MM.1S (cell line): ENCODE results near the gene GULP1.

Experiments
- DNase-seq: peaks from one replicate; pipeline ENCODE4 v3.0.0-alpha.2; 2015
- H2AFZ ChIP-seq: fragments of 300-600 bp; sonication (generic); 2 replicates; pipeline ENCODE4 v1.6.0; 2016; ENCODE audit warnings: antibody characterized with exemption, low read length
- H3F3A ChIP-seq: fragments of 300-600 bp; sonication (generic); 2 replicates; pipeline ENCODE4 v1.6.1; 2016; ENCODE audit warnings: mild to moderate bottlenecking, antibody characterized with exemption, low read length, moderate library complexity, mixed read lengths; ENCODE audit not compliant: insufficient read depth
- H3K27ac ChIP-seq: fragments of 300-600 bp; sonication (generic); 2 replicates; pipeline ENCODE4 v1.5.1; 2016; ENCODE audit warnings: mild to moderate bottlenecking, low read length
- H3K27me3 ChIP-seq: fragments of 300-600 bp; sonication (generic); replicated peaks from 2 replicates; pipeline ENCODE4 v1.6.0; 2016; ENCODE audit warnings: low read length; ENCODE audit not compliant: insufficient read depth
- H3K36me3 ChIP-seq: fragments of 300-600 bp; sonication (generic); replicated peaks from 2 replicates; pipeline ENCODE4 v1.6.1; 2016; ENCODE audit warnings: mild to moderate bottlenecking, low read length, mixed read lengths; ENCODE audit not compliant: insufficient read depth
- H3K4me1 ChIP-seq: fragments of 300-600 bp; sonication (generic); 2 replicates; pipeline ENCODE4 v1.6.1; 2016; ENCODE audit warnings: low read length, mixed read lengths
- H3K4me2 ChIP-seq: fragments of 300-600 bp; sonication (generic); 2 replicates; pipeline ENCODE4 v1.6.0; 2016; ENCODE audit warnings: low read depth, low read length
- H3K4me3 ChIP-seq: fragments of 300-600 bp; sonication (generic); 2 replicates; pipeline ENCODE4 v1.5.1; 2016; ENCODE audit warnings: low read length, mixed read lengths
- H3K79me2 ChIP-seq: fragments of 300-600 bp; sonication (generic); 2 replicates; pipeline ENCODE4 v1.6.1; 2016; ENCODE audit warnings: mixed run types, low read length, mixed read lengths
- H3K9ac ChIP-seq: fragments of 300-600 bp; sonication (generic); 2 replicates; pipeline ENCODE4 v1.6.1; 2016; ENCODE audit warnings: low read length, mixed read lengths
- H3K9me2 ChIP-seq: fragments of 300-600 bp; sonication (generic); replicated peaks from 2 replicates; pipeline ENCODE4 v1.6.1; 2016; ENCODE audit warnings: mild to moderate bottlenecking, low read length, mixed read lengths; ENCODE audit not compliant: insufficient read depth
- H3K9me3 ChIP-seq: fragments of 300-600 bp; sonication (generic); replicated peaks from 2 replicates; pipeline ENCODE4 v1.6.1; 2016; ENCODE audit warnings: mild to moderate bottlenecking, low read length, mixed read lengths; ENCODE audit not compliant: insufficient read depth
- H4K20me1 ChIP-seq: fragments of 300-600 bp; sonication (generic); 2 replicates; pipeline ENCODE4 v1.6.1; 2016; ENCODE audit warnings: mild to moderate bottlenecking, low read length, moderate library complexity, mixed read lengths; ENCODE audit not compliant: insufficient read depth
- CTCF ChIP-seq: fragments of 300-600 bp; sonication (generic); IDR thresholded peaks from 2 replicates; pipeline ENCODE4 v1.5.1; 2016; ENCODE audit warnings: antibody characterized with exemption, low read length, mixed read lengths
- EZH2 ChIP-seq: fragments of 300-600 bp; sonication (generic); optimal IDR thresholded peaks from 2 replicates; pipeline ENCODE3; 2017; ENCODE audit warnings: low read depth, mild to moderate bottlenecking, antibody characterized with exemption, low read length, mixed read lengths
- EZH2phosphoT487 ChIP-seq: fragments of 300-600 bp; sonication (generic); IDR thresholded peaks from 2 replicates; pipeline ENCODE4 v1.6.1; 2018; ENCODE audit warnings: antibody characterized with exemption, low read length

The GULP1 gene

GRCh38 chr2:188293601-188294351 is 2.1 kb downstream of the GULP1 start:
- Histone ChIP-seq H3K4me1 (no peaks in the 10 kb centered on the region), H3K4me3 (no peak overlapping the region), H3K9me2 (no peaks in the 10 kb centered on the region), H3K36me3 (no peaks in the 10 kb centered on the region), H3K9me3 (no peaks in the 10 kb centered on the region), H3F3A (no peaks in the 10 kb centered on the region), H3K4me2 (no peak overlapping the region), H3K9ac (no peak overlapping the region), H3K27ac (no peak overlapping the region), H3K79me2 (no peaks in the 10 kb centered on the region), H3K27me3 (no peaks in the 10 kb centered on the region), H2AFZ (no peak overlapping the region), H4K20me1 (no peaks in the 10 kb centered on the region)
- DNase-seq: no peak
- TF ChIP-seq EZH2: no peak
- no peak for TF ChIP-seq CTCF

- Histone ChIP-seq H3K4me2 (no peak overlapping the region), H3K4me1 (no peaks in the 10 kb centered on the region), H3K27ac (no peak overlapping the region), H3F3A (no peaks in the 10 kb centered on the region), H3K9me3 (no peaks in the 10 kb centered on the region), H3K9me2 (no peaks in the 10 kb centered on the region), H3K4me3 (no peak overlapping the region), H3K9ac (no peak overlapping the region), H4K20me1 (no peaks in the 10 kb centered on the region), H3K36me3 (no peaks in the 10 kb centered on the region), H3K79me2 (no peaks in the 10 kb centered on the region), H2AFZ (no peak overlapping the region), H3K27me3 (no peaks in the 10 kb centered on the region)
- DNase-seq: no peak
- TF ChIP-seq EZH2: no peak
- no peak for TF ChIP-seq CTCF
- TF ChIP-seq EZH2phosphoT487: no peak
These were observed 2.8 kb downstream of the GULP1 start for GRCh38 chr2:188294352-188294926.

- H3K36me3 ChIP-seq: no peaks in the 10 kb centered on the region
- H3K9me2 ChIP-seq: no peaks in the 10 kb centered on the region
- no peak overlapping the region for H3K4me3 ChIP-seq
- H3K4me2 ChIP-seq: no peak overlapping the region
- H3F3A ChIP-seq: no peaks in the 10 kb centered on the region
- H3K9me3 ChIP-seq: no peaks in the 10 kb centered on the region
- H2AFZ ChIP-seq: no peak overlapping the region
- no peaks in the 10 kb centered on the region for H3K27me3 ChIP-seq
- no peaks in the 10 kb centered on the region for H4K20me1 ChIP-seq
- TF ChIP-seq EZH2phosphoT487 (no peak), EZH2 (no peak), CTCF (no peak)
- H3K27ac ChIP-seq: no peak overlapping the region
- no peaks in the 10 kb centered on the region for H3K4me1 ChIP-seq
- no peaks in the 10 kb centered on the region for H3K79me2 ChIP-seq
- no peak for DNase-seq
- H3K9ac ChIP-seq: no peak overlapping the region
These were observed 3.5 kb downstream of the GULP1 start for GRCh38 chr2:188295067-188295685.
